Effector memory CD8-positive, alpha-beta T cell (primary cell): ENCODE results near the gene ZIK1.

Experiments
- ATAC-seq: fragments of 150-1000 bp; cut with Tn5 transposase; replicated peaks from 2 replicates; pipeline ENCODE4 v1.10.0; 2021; ENCODE audit warnings: mild to moderate bottlenecking, moderate library complexity
- DNase-seq, 3 experiments: peaks; one replicate each; pipeline ENCODE4 v3.0.0; 2021
- H3K27ac Mint-ChIP-seq, 2 donors: one replicate each; pipeline ENCODE4 v1.8.0; 2022; ENCODE audit warnings: mild to moderate bottlenecking in 2 of 2, mixed read lengths in 2 of 2, moderate library complexity in 2 of 2
- H3K27me3 Mint-ChIP-seq, 2 donors: one replicate each; pipeline ENCODE4 v1.8.0; 2022; ENCODE audit warnings: mixed read lengths in 2 of 2
- H3K36me3 Mint-ChIP-seq: one replicate; pipeline ENCODE4 v1.8.0; 2022; ENCODE audit warnings: mild to moderate bottlenecking, moderate library complexity, mixed read lengths; ENCODE audit not compliant: insufficient read depth
- H3K4me1 Mint-ChIP-seq, 2 donors: one replicate each; pipeline ENCODE4 v1.8.0; 2022; ENCODE audit warnings: low read depth in 2 of 2, mixed read lengths in 2 of 2
- H3K4me3 Mint-ChIP-seq, 2 donors: one replicate each; pipeline ENCODE4 v1.8.0; 2022; ENCODE audit warnings: mild to moderate bottlenecking in 2 of 2, mixed read lengths in 2 of 2, moderate library complexity in 2 of 2
- H3K9me3 Mint-ChIP-seq, 2 donors: one replicate each; pipeline ENCODE4 v1.8.0; 2022; ENCODE audit warnings: mixed read lengths in 2 of 2

The ZIK1 gene

GRCh38 chr19:57572415-57572947 is 11.5 kb upstream of the ZIK1 start:
- no peak for ATAC-seq
- no peak for DNase-seq
- no peak overlapping the region for H3K27ac Mint-ChIP-seq
- H3K4me1 Mint-ChIP-seq, result peaks cover 10 to 11% of the 10 kb centered on the region in 2 donors
- no peak overlapping the region for H3K4me3 Mint-ChIP-seq
- no peaks in the 10 kb centered on the region for H3K27me3 Mint-ChIP-seq
- peaks cover 24 to 32% of the 10 kb centered on the region in 2 donors for H3K9me3 Mint-ChIP-seq
- peaks cover 29% of the 10 kb centered on the region for H3K36me3 Mint-ChIP-seq

GRCh38 chr19:57576661-57577060 is 7.3 kb upstream of the ZIK1 start:
- peaks cover 29% of the 10 kb centered on the region for H3K36me3 Mint-ChIP-seq
- no peak overlapping the region for H3K27ac Mint-ChIP-seq
- H3K4me3 Mint-ChIP-seq, result no peak overlapping the region
- ATAC-seq, result no peak
- H3K9me3 Mint-ChIP-seq, result peaks cover 30 to 36% of the 10 kb centered on the region in 2 donors
- H3K27me3 Mint-ChIP-seq, result no peaks in the 10 kb centered on the region
- no peak for DNase-seq
- H3K4me1 Mint-ChIP-seq, result peaks cover 19 to 23% of the 10 kb centered on the region in 2 donors

DNA sequence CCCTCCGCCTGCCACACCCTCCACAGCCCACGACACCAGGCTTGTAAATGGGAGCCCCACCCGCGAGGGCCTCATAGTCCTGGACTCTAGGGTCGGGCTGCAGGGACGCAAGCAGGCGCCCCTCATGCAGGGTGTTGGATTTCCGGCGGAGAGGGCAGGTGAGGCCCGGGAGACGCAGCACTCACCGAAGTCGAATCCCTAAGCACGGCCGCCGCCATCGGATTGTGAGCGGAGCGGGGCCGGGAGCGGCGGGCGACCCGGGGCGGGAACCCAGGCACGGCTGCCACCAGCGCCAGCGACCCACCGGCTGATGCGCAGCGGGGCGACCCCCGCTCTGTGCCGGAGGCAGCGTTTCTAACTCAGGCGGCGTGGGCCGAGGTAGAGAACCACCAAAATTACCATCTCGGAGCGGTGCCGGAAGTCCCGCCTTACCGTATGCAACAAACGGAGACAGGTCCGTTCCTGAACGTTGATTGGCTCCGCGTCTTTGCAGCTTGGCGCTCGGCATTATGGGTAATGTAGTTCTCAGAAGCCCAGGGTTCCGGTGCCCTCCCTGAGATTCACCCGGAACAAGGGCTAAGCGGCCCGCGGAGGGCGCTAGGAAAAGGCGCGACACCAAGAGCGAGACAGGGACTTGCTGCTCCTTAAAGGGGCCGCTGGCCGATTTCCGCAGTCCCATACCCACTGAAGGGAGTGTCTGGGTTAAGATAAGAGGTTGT is 5.3 kb upstream of the ZIK1 start, which contains the start of gene ZNF416:
Gene ZNF416, minus strand, starts transcription at position 425 of the 719 bp plus-strand sequence. Its CDS starts 207 bp downstream, at position 218.
- DNase-seq (peak; percentile 94 to 95 (median 95)), ATAC-seq (peak; percentile 97)
- Mint-ChIP-seq H3K4me3 (peak within 1 kb of the TSS; percentile 77 to 81), H3K9me3 (peaks cover 30 to 36% of the 10 kb centered on the region in 2 donors), H3K36me3 (peaks cover 24% of the 10 kb centered on the region), H3K27ac (peak within 1 kb of the TSS; percentile 57 to 91), H3K27me3 (no peaks in the 10 kb centered on the region), H3K4me1 (peaks cover 20 to 25% of the 10 kb centered on the region in 2 donors)

GRCh38 chr19:57583104-57583520 is 833 bp upstream of the ZIK1 start:
- DNase-seq, result no peak
- Mint-ChIP-seq H3K4me3 (peak overlapping the region; percentile 90 to 92), H3K36me3 (peaks cover 14% of the 10 kb centered on the region), H3K9me3 (peaks cover 9 to 32% of the 10 kb centered on the region in 2 donors), H3K27me3 (no peaks in the 10 kb centered on the region), H3K27ac (peak overlapping the region in 1 of 2 donors; percentile 79), H3K4me1 (peaks cover 10 to 15% of the 10 kb centered on the region in 2 donors)
- ATAC-seq, result no peak

DNA sequence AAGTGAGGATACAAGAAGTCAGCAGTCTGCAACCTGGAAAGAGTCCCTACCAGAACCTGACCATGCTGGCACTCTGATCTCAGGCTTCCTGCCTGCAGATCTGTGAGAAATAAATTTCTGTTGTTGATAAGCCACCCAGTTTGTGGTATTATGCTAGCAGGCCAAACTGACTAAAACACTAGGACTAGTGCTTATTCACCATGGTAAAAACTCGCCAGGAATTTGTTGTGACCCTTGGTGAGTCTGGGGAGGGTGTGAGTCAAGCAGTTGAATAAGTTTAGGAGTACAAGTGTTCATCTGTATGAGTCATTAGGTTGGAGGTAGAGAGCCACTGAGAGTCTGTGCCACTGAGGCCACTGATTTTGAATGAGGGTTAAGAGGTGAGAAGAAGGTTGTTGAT is 3.6 kb downstream of the ZIK1 start:
- Mint-ChIP-seq H3K27ac (no peak overlapping the region), H3K9me3 (peaks cover 20 to 47% of the 10 kb centered on the region in 2 donors), H3K4me3 (no peak overlapping the region), H3K27me3 (no peaks in the 10 kb centered on the region), H3K36me3 (peaks cover 14% of the 10 kb centered on the region), H3K4me1 (peaks cover 6 to 8% of the 10 kb centered on the region in 2 donors)
- no peak for ATAC-seq
- no peak for DNase-seq

DNA sequence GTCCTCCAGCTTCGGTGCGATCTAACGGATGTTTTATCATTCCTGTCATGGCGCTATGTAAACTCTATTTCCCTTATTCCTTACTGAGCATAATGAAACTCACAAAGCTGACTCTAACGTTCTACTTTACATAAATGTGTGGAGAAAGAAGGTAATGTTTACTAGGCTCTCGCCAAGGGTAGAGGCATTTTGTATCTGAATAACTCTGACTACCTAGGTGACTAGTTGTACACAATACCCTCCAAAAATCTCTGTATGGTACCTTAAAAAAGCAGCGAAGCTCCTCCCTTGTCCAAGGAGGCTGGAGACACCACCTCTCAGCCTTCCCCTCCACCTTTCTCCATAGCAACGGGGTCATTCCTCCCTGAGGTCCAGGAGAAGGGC is 15.4 kb downstream of the ZIK1 start:
- Mint-ChIP-seq H3K9me3 (peaks cover 22 to 37% of the 10 kb centered on the region in 2 donors), H3K36me3 (peaks cover 3% of the 10 kb centered on the region)
- no peak for ATAC-seq

GRCh38 chr19:57599761-57600383 is 15.9 kb downstream of the ZIK1 start, which contains the start of gene ZNF530:
Gene ZNF530, plus strand, starts transcription at chr19:57599885. Its CDS starts 4,461 bp downstream, at chr19:57604346.
- Mint-ChIP-seq H3K36me3 (peaks cover 3% of the 10 kb centered on the region), H3K27ac (peak within 1 kb of the TSS; percentile 59 to 83), H3K4me3 (peak within 1 kb of the TSS; percentile 78 to 82), H3K4me1 (peaks cover 18 to 19% of the 10 kb centered on the region in 2 donors), H3K9me3 (peaks cover 23 to 42% of the 10 kb centered on the region in 2 donors), H3K27me3 (no peaks in the 10 kb centered on the region)
- DNase-seq (peak; percentile 71 to 78 (median 76)), ATAC-seq (peak; percentile 99)

More for the DNA sequence above, 15.4 kb downstream of the ZIK1 start:
- Mint-ChIP-seq H3K27me3 (no peaks in the 10 kb centered on the region), H3K27ac (peak overlapping the region; percentile 59 to 83), H3K4me3 (peak overlapping the region; percentile 78 to 82), H3K4me1 (peaks cover 18 to 19% of the 10 kb centered on the region in 2 donors)
- no peak for DNase-seq

- no peak for ATAC-seq
- Mint-ChIP-seq H3K27me3 (no peaks in the 10 kb centered on the region), H3K27ac (no peak overlapping the region), H3K36me3 (no peaks in the 10 kb centered on the region), H3K4me3 (no peak overlapping the region), H3K4me1 (no peaks in the 10 kb centered on the region), H3K9me3 (peaks cover 20 to 33% of the 10 kb centered on the region in 2 donors)
- DNase-seq, result no peak
Observed at GRCh38 chr19:57606931-57607330, 23.0 kb downstream of the ZIK1 start.

DNA sequence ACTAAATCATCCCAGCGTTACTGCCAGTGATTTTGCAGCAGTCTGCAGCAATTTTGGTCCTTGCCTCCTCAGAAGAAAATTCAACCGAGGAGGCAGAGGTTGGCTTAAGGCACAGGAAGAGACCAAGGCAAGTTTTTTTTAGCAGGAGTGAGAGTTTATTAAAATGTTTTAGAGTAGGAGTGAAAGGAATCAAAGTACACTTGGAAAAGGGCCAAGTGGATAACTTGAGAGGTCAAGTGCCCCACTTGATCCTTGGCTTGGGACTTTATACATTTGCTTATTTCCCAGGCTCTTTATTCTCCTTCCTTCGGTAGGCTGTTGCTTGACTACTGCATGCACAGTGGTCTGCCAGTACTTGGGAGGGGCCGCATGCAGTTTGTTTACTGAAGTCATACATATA is 27.2 kb downstream of the ZIK1 start:
- ATAC-seq, result no peak
- Mint-ChIP-seq H3K36me3 (peaks cover 19% of the 10 kb centered on the region), H3K9me3 (peaks cover 12 to 26% of the 10 kb centered on the region in 2 donors)

GRCh38 chr19:57613941-57614743 is 30.2 kb downstream of the ZIK1 start, which contains the start of gene ZNF134:
Gene ZNF134, plus strand, starts transcription at chr19:57614242. Its CDS starts 5,227 bp downstream, at chr19:57619469.
- Mint-ChIP-seq H3K36me3 (peaks cover 31% of the 10 kb centered on the region), H3K4me3 (peak within 1 kb of the TSS; percentile 89 to 93), H3K27ac (peak within 1 kb of the TSS; percentile 53 to 89), H3K27me3 (no peaks in the 10 kb centered on the region), H3K4me1 (peaks cover 21 to 31% of the 10 kb centered on the region in 2 donors), H3K9me3 (peaks cover 30 to 50% of the 10 kb centered on the region in 2 donors)
- DNase-seq, result peak; percentile 82 to 83 (median 83)
- peak; percentile 100 for ATAC-seq

More for the DNA sequence above, 27.2 kb downstream of the ZIK1 start:
- Mint-ChIP-seq H3K4me1 (peaks cover 15 to 18% of the 10 kb centered on the region in 2 donors), H3K27ac (no peak overlapping the region), H3K27me3 (no peaks in the 10 kb centered on the region), H3K4me3 (no peak overlapping the region)
- no peak for DNase-seq

- no peak for ATAC-seq
- no peaks in the 10 kb centered on the region for H3K27me3 Mint-ChIP-seq
- H3K4me3 Mint-ChIP-seq, result peak overlapping the region; percentile 89 to 93
- peaks cover 21 to 31% of the 10 kb centered on the region in 2 donors for H3K4me1 Mint-ChIP-seq
- H3K36me3 Mint-ChIP-seq, result peaks cover 43% of the 10 kb centered on the region
- H3K27ac Mint-ChIP-seq, result peak overlapping the region; percentile 53 to 89
- DNase-seq, result no peak
- peaks cover 35 to 62% of the 10 kb centered on the region in 2 donors for H3K9me3 Mint-ChIP-seq
Observed at GRCh38 chr19:57615346-57615745, 31.4 kb downstream of the ZIK1 start.

DNA sequence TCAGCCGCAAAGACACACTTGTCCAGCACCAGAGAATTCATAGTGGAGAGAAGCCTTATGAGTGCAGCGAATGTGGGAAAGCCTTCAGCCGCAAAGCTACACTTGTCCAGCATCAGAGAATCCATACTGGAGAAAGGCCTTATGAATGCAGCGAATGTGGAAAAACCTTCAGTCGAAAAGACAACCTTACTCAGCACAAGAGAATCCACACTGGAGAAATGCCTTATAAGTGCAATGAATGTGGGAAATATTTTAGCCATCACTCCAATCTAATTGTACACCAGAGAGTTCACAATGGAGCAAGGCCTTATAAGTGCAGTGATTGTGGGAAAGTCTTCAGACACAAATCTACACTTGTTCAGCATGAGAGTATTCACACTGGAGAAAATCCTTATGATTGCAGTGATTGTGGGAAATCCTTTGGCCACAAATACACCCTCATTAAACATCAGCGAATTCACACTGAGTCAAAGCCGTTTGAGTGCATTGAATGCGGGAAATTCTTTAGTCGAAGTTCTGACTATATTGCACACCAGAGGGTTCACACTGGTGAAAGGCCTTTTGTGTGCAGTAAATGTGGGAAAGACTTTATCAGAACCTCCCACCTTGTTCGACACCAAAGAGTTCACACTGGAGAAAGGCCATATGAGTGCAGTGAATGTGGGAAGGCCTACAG is 36.9 kb downstream of the ZIK1 start:
- no peak overlapping the region for H3K27ac Mint-ChIP-seq
- H3K9me3 Mint-ChIP-seq, result peaks cover 24 to 40% of the 10 kb centered on the region in 2 donors
- H3K4me3 Mint-ChIP-seq, result no peak overlapping the region
- H3K36me3 Mint-ChIP-seq, result peaks cover 39% of the 10 kb centered on the region
- H3K4me1 Mint-ChIP-seq, result peaks cover 6 to 15% of the 10 kb centered on the region in 2 donors
- H3K27me3 Mint-ChIP-seq, result no peaks in the 10 kb centered on the region
- no peak for ATAC-seq
- DNase-seq, result no peak
